ENCODE measurements around the gene PLA2G2F. TPM values are rescaled to one million over a fixed set of nuclear protein-coding genes. Genes with fewer than 3 reads are reported as not detected.

The PLA2G2F gene
- total RNA-seq, 2 donors from 2014 or later, result not detected

- Histone ChIP-seq H3K4me1 (no peaks in the 10 kb centered on the region), H3K9ac (ENCODE audit: low read depth in 2 of 2, low read length in 2 of 2) (no peak overlapping the region), H3K27ac (no peak overlapping the region), H3K4me3 (no peak overlapping the region), H3K9me3 (no peaks in the 10 kb centered on the region), H3K27me3 (no peaks in the 10 kb centered on the region), H3K36me3 (no peaks in the 10 kb centered on the region)
- intact Hi-C loops (cut with DNase I), result no loop called here
- DNase-seq, result no peak
- no peak for TF ChIP-seq CTCF (IDR thresholded peaks at IDR 0.05)
Observed at GRCh38 chr1:20109223-20109856, 29.8 kb upstream of the PLA2G2F start.

- H3K4me3 ChIP-seq, result no peak overlapping the region
- intact Hi-C loops (cut with DNase I), result no loop called here
Observed at GRCh38 chr1:20110679-20111078, 28.4 kb upstream of the PLA2G2F start.

GRCh38 chr1:20111452-20111851 is 27.7 kb upstream of the PLA2G2F start:
- Histone ChIP-seq H3K27me3 (no peaks in the 10 kb centered on the region), H3K9me3 (no peaks in the 10 kb centered on the region), H3K4me3 (no peak overlapping the region), H3K9ac (ENCODE audit: low read depth in 2 of 2, low read length in 2 of 2) (no peak overlapping the region), H3K4me1 (no peaks in the 10 kb centered on the region), H3K27ac (no peak overlapping the region), H3K36me3 (no peaks in the 10 kb centered on the region)
- DNase-seq, result no peak
- intact Hi-C loops (cut with DNase I), result no loop called here
- TF ChIP-seq CTCF (IDR thresholded peaks at IDR 0.05), result no peak

More at GRCh38 chr1:20110679-20111078, 28.4 kb upstream of the PLA2G2F start:
- DNase-seq, result no peak
- no peak overlapping the region for H3K27ac ChIP-seq
- TF ChIP-seq CTCF (IDR thresholded peaks at IDR 0.05), result no peak
- H3K9ac ChIP-seq (ENCODE audit: low read depth in 2 of 2, low read length in 2 of 2), result no peak overlapping the region
- H3K4me1 ChIP-seq, result no peaks in the 10 kb centered on the region
- H3K9me3 ChIP-seq, result no peaks in the 10 kb centered on the region
- H3K27me3 ChIP-seq, result no peaks in the 10 kb centered on the region
- H3K36me3 ChIP-seq, result no peaks in the 10 kb centered on the region

- no peak for DNase-seq
- Histone ChIP-seq H3K27ac (no peak overlapping the region), H3K9ac (ENCODE audit: low read depth in 2 of 2, low read length in 2 of 2) (no peak overlapping the region), H3K36me3 (no peaks in the 10 kb centered on the region), H3K27me3 (no peaks in the 10 kb centered on the region), H3K9me3 (no peaks in the 10 kb centered on the region), H3K4me1 (no peaks in the 10 kb centered on the region), H3K4me3 (no peak overlapping the region)
- intact Hi-C loops (cut with DNase I), result no loop called here
- TF ChIP-seq CTCF (IDR thresholded peaks at IDR 0.05), result no peak
Observed at GRCh38 chr1:20112279-20113000, 26.7 kb upstream of the PLA2G2F start.

GRCh38 chr1:20114021-20114648 is 25.0 kb upstream of the PLA2G2F start:
- H3K9me3 ChIP-seq, result no peaks in the 10 kb centered on the region
- no peak overlapping the region for H3K9ac ChIP-seq (ENCODE audit: low read depth in 2 of 2, low read length in 2 of 2)
- no peak for TF ChIP-seq CTCF (IDR thresholded peaks at IDR 0.05)
- no peaks in the 10 kb centered on the region for H3K36me3 ChIP-seq
- H3K4me1 ChIP-seq, result no peaks in the 10 kb centered on the region
- H3K4me3 ChIP-seq, result no peak overlapping the region
- no peak overlapping the region for H3K27ac ChIP-seq
- intact Hi-C loops (cut with DNase I), result no loop called here
- H3K27me3 ChIP-seq, result no peaks in the 10 kb centered on the region
- DNase-seq, result no peak
